Endothelial cell of umbilical vein (primary cell): Measurements from ENCODE around the gene SLC25A19. TPM values are rescaled to one million over a fixed set of nuclear protein-coding genes. Genes with fewer than 3 reads are reported as not detected.

Source experiments
- BruUV-seq: library from RNA; stranded (reverse); fragments of 400-500 nt; replicated peaks from 2 replicates; lab custom pipeline; 2021; lab: Mats Ljungman, UMichigan
- CTCF ChIA-PET: fragments of 300-600, 350-600 bp; sonication (Branson Sonifier 250); formaldehyde crosslinking; loops from one replicate; lab custom pipeline; 2021; ENCODE audit warnings: antibody characterized with exemption, inconsistent platforms; lab: Charles Lee
- POLR2A ChIA-PET: fragments of 300-600, 350-600 bp; sonication (Branson Sonifier 250); formaldehyde crosslinking; loops from one replicate; lab custom pipeline; 2021; ENCODE audit warnings: antibody characterized with exemption, inconsistent platforms; lab: Charles Lee
- DNase-seq: peaks from one replicate; pipeline ENCODE4 v3.0.0-alpha.2; 2011; ENCODE audit warnings: low read depth, low spot score
- FAIRE-seq: peaks from 2 replicates; lab custom pipeline; 2011; peaks lifted over from hg19 to GRCh38; lab: Jason Lieb, UNC
- H2AFZ ChIP-seq: 2 replicates; pipeline ENCODE4 v1.6.0; 2012; ENCODE audit warnings: low read depth, low read length, control low read depth, inconsistent platforms
- H3K27ac ChIP-seq: 2 replicates; pipeline ENCODE4 v1.5.1; 2011; ENCODE audit warnings: low read depth, mild to moderate bottlenecking, control low read depth, low read length, moderate library complexity; ENCODE audit not compliant: insufficient read depth
- H3K27me3 ChIP-seq, 2 experiments: 2 replicates each; pipeline versions ENCODE4 v1.6.0 to v1.6.1; 2011; ENCODE audit warnings: low read length in 2 of 2, mixed read lengths in 1 of 2; ENCODE audit not compliant: control insufficient read depth in 2 of 2, insufficient read depth in 2 of 2
- H3K36me3 ChIP-seq, 2 experiments: 2 replicates in 1 of 2; 3 replicates in 1 of 2; pipeline ENCODE4 v1.5.1; 2011; ENCODE audit warnings: low read length in 2 of 2, mild to moderate bottlenecking in 1 of 2, moderate library complexity in 1 of 2; ENCODE audit not compliant: control insufficient read depth in 2 of 2, insufficient read depth in 2 of 2; ENCODE audit errors: extremely low read depth in 1 of 2
- H3K4me1 ChIP-seq: 3 replicates; pipeline ENCODE4 v1.5.1; 2011; ENCODE audit warnings: mild to moderate bottlenecking, low read length; ENCODE audit not compliant: control insufficient read depth, insufficient read depth; ENCODE audit errors: extremely low read depth
- H3K4me2 ChIP-seq: 2 replicates; pipeline ENCODE4 v1.6.1; 2011; ENCODE audit warnings: low read length, control low read depth, mixed read lengths; ENCODE audit not compliant: insufficient read depth
- H3K4me3 ChIP-seq, 3 experiments: fragments of 200-600 bp in 1 of 3; sonication (generic), shearing (Covaris generic) in 1 of 3; replicated peaks in 1 of 3; 2 replicates each; pipeline ENCODE4 v1.5.1; 2011 to 2016; ENCODE audit warnings: control low read depth in 3 of 3, low read length in 3 of 3, mild to moderate bottlenecking in 2 of 3, inconsistent platforms in 1 of 3, low read depth in 1 of 3, moderate library complexity in 1 of 3; ENCODE audit not compliant: insufficient read depth in 1 of 3
- H3K79me2 ChIP-seq: 2 replicates; pipeline ENCODE4 v1.6.0; 2012; ENCODE audit warnings: low read length, inconsistent platforms; ENCODE audit not compliant: control insufficient read depth, insufficient read depth
- H3K9ac ChIP-seq: replicated peaks from 2 replicates; pipeline ENCODE3; 2011; ENCODE audit warnings: low read length, control low read depth; ENCODE audit not compliant: insufficient read depth; ENCODE audit errors: extremely low read depth
- H3K9me1 ChIP-seq: replicated peaks from 3 replicates; pipeline ENCODE4 v1.6.0; 2011; ENCODE audit warnings: mild to moderate bottlenecking, low read length; ENCODE audit not compliant: control insufficient read depth, insufficient read depth; ENCODE audit errors: extremely low read depth
- H3K9me3 ChIP-seq: replicated peaks from 2 replicates; pipeline ENCODE4 v1.5.1; 2012; ENCODE audit warnings: low read length, inconsistent platforms; ENCODE audit not compliant: control insufficient read depth, insufficient read depth
- H4K20me1 ChIP-seq: replicated peaks from 2 replicates; pipeline ENCODE3; 2011; ENCODE audit warnings: mild to moderate bottlenecking, low read length; ENCODE audit not compliant: control insufficient read depth, insufficient read depth; ENCODE audit errors: extremely low read depth
- FOS ChIP-seq: IDR thresholded peaks from 2 replicates; pipeline ENCODE4 v1.6.1; 2011; ENCODE audit warnings: mild to moderate bottlenecking, low read length, moderate library complexity, borderline replicate concordance; ENCODE audit not compliant: insufficient read depth
- GATA2 ChIP-seq: IDR thresholded peaks from 2 replicates; pipeline ENCODE4 v1.7.0; 2011; ENCODE audit warnings: low read depth, mild to moderate bottlenecking, moderate library complexity, mixed read lengths, low read length; ENCODE audit not compliant: insufficient read length, insufficient read depth
- JUN ChIP-seq: IDR thresholded peaks from 2 replicates; pipeline ENCODE4 v1.6.1; 2011; ENCODE audit warnings: borderline replicate concordance, low read depth; ENCODE audit not compliant: insufficient read length, insufficient read depth
- MYC ChIP-seq: IDR thresholded peaks from one replicate; pipeline ENCODE4 v1.6.1; 2011; ENCODE audit warnings: mild to moderate bottlenecking, low read depth, low read length
- POLR2A ChIP-seq: IDR thresholded peaks from 2 replicates; pipeline ENCODE4 v1.6.1; 2012; ENCODE audit warnings: low read depth, mild to moderate bottlenecking, control low read depth, low read length
- dilution Hi-C: fragments of 300-500 bp; cut with MboI; formaldehyde crosslinking; loops from one replicate; pipeline ENCODE4 v1.15.0; 2019; ENCODE audit warnings: low sequenced_read_pairs; ENCODE audit not compliant: extremely low pct_ligation_motif_present
- intact Hi-C: fragments of 100-400 bp; cut with micrococcal nuclease; formaldehyde crosslinking; loops from one replicate; pipeline ENCODE4 v1.10.0; 2022
- polyA plus RNA-seq, 4 experiments: library from polyadenylated mRNA; depleted of rRNA in 3 of 4; stranded (reverse) in 3 of 4; unstranded in 1 of 4; fragments of >200 nt; gene quantifications; 2 replicates each; pipeline versions ENCODE4 v1.2.1 to v1.2.3, GENCODE V29; 2011 to 2012; ENCODE audit warnings: missing spikeins in 1 of 4
- total RNA-seq: library from RNA; stranded (reverse); gene quantifications from 2 replicates; pipeline ENCODE4 v1.2.3, GENCODE V29; 2021
- TF ChIP-seq, protein P1 (sequence below): IDR thresholded peaks from 2 replicates; pipeline ENCODE4 v1.6.1; 2011; ENCODE audit not compliant: insufficient read depth, insufficient read length
- TF ChIP-seq, protein P2 (sequence below), 2 donors: IDR thresholded peaks; 1 replicate in 1 of 2; 2 replicates in 1 of 2; pipeline ENCODE4 v1.5.1; 2011; ENCODE audit warnings: low read length in 2 of 2, mild to moderate bottlenecking in 2 of 2, moderate library complexity in 2 of 2, control low read depth in 1 of 2, inconsistent platforms in 1 of 2, low read depth in 1 of 2; ENCODE audit not compliant: insufficient read depth in 1 of 2; ENCODE audit errors: extremely low read depth in 1 of 2

SLC25A19 gene
- total and polyA plus RNA-seq, 2 donors (not counting 3 experiments of a cell fraction or from before 2014, with no cell fraction given) = 20.6 to 20.9 TPM

DNA sequence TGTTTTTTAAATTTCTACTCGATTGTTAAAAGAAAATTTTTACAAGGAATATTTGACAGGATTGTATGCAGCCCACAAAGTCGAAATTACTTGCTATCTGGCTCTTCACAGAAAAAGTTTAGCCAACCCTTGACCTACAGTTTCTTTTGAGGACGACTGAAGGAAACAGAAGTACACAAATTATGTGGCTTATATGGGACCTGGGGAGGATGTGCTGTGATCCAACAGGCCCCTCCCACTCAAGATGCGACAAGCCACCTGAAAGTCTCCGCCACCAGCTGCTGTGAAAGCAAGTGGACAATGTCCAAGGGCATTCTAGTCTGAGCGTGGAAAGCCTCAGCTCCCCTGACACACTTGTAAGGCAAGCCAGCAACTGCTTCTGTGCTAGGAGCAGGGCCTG, 42.4 kb upstream of the SLC25A19 start:
- POLR2A ChIA-PET = no interaction called here
- TF ChIP-seq, protein P1, sequence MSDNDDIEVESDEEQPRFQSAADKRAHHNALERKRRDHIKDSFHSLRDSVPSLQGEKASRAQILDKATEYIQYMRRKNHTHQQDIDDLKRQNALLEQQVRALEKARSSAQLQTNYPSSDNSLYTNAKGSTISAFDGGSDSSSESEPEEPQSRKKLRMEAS = no peak
- TF ChIP-seq JUN = no peak
- TF ChIP-seq MYC = no peak
- no peak for TF ChIP-seq FOS
- no peak for TF ChIP-seq GATA2
- no peak for TF ChIP-seq POLR2A
- TF ChIP-seq, protein P2, sequence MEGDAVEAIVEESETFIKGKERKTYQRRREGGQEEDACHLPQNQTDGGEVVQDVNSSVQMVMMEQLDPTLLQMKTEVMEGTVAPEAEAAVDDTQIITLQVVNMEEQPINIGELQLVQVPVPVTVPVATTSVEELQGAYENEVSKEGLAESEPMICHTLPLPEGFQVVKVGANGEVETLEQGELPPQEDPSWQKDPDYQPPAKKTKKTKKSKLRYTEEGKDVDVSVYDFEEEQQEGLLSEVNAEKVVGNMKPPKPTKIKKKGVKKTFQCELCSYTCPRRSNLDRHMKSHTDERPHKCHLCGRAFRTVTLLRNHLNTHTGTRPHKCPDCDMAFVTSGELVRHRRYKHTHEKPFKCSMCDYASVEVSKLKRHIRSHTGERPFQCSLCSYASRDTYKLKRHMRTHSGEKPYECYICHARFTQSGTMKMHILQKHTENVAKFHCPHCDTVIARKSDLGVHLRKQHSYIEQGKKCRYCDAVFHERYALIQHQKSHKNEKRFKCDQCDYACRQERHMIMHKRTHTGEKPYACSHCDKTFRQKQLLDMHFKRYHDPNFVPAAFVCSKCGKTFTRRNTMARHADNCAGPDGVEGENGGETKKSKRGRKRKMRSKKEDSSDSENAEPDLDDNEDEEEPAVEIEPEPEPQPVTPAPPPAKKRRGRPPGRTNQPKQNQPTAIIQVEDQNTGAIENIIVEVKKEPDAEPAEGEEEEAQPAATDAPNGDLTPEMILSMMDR (IDR thresholded peaks at IDR 0.05; ENCODE audit: extremely low read depth in 1 of 2, insufficient read depth in 1 of 2, low read depth in 1 of 2, low read length in 2 of 2) = no peak
- Histone ChIP-seq H3K36me3 (peaks cover 0 to 3% of the 10 kb centered on the region in 2 experiments), H4K20me1 (no peaks in the 10 kb centered on the region), H3K4me2 (no peak overlapping the region), H3K4me1 (peaks cover 3% of the 10 kb centered on the region), H3K9me1 (no peaks in the 10 kb centered on the region), H3K27me3 (no peaks in the 10 kb centered on the region), H2AFZ (no peak overlapping the region), H3K27ac (peak overlapping the region; percentile 3), H3K79me2 (peaks cover 44% of the 10 kb centered on the region), H3K4me3 (no peak overlapping the region), H3K9me3 (no peaks in the 10 kb centered on the region), H3K9ac (no peak overlapping the region)
- BruUV-seq = no TSS peak
- CTCF ChIA-PET = interaction anchor here (1.4 to 2.9 kb wide), 2 partner anchors 9 to 61 kb away, joined by 4 to 7 read pairs; no protein-coding TSS in a partner anchor
- dilution Hi-C loops (no loop called here), intact Hi-C loops (no loop called here)
- FAIRE-seq (no peak), DNase-seq (no peak)
